WTC11 (cell line): ENCODE measurements around the gene MARK3.

ENCODE experiments used
- AR ChIP-seq: fragments of 250-450 bp; sonication (Bioruptor Pico); IDR thresholded peaks from 2 replicates; pipeline ENCODE4 v1.9.0; 2021; ENCODE audit warnings: mild to moderate bottlenecking
- ATF3 ChIP-seq: sonication (generic); formaldehyde crosslinking; conservative IDR thresholded peaks from 2 replicates; pipeline ENCODE4 v1.8.1; 2022; ENCODE audit warnings: mild to moderate bottlenecking, missing genetic modification reagents
- CREM ChIP-seq: sonication (generic); formaldehyde crosslinking; IDR thresholded peaks from 2 replicates; pipeline ENCODE4 v1.8.1; 2022; ENCODE audit warnings: mild to moderate bottlenecking, missing genetic modification reagents, moderate library complexity
- CTCF ChIP-seq: fragments of 200-600 bp; IDR thresholded peaks from 2 replicates; pipeline ENCODE4 v1.8.0; 2022; ENCODE audit warnings: antibody characterized with exemption
- GTF2I ChIP-seq: fragments of 250-450 bp; sonication (Bioruptor Pico); conservative IDR thresholded peaks from 2 replicates; pipeline ENCODE4 v1.4.0; 2021; ENCODE audit warnings: mild to moderate bottlenecking
- MXD4 ChIP-seq: fragments of 250-450 bp; sonication (Bioruptor Pico); IDR thresholded peaks from 2 replicates; pipeline ENCODE4 v1.8.0; 2021; ENCODE audit warnings: mild to moderate bottlenecking, moderate library complexity, borderline replicate concordance
- NR3C1 ChIP-seq: sonication (generic); formaldehyde crosslinking; conservative IDR thresholded peaks from 2 replicates; pipeline ENCODE4 v1.8.1; 2023; ENCODE audit warnings: low read depth, mild to moderate bottlenecking, missing genetic modification reagents
- RELA ChIP-seq: sonication (generic); formaldehyde crosslinking; IDR thresholded peaks from 2 replicates; pipeline ENCODE4 v1.8.1; 2022; ENCODE audit warnings: missing genetic modification reagents, mild to moderate bottlenecking, borderline replicate concordance
- ZBTB43 ChIP-seq: sonication (generic); formaldehyde crosslinking; IDR thresholded peaks from 2 replicates; pipeline ENCODE4 v1.8.1; 2023; ENCODE audit warnings: mild to moderate bottlenecking, missing genetic modification reagents
- ZMAT4 ChIP-seq: fragments of 250-450 bp; sonication (Bioruptor Pico); IDR thresholded peaks from 2 replicates; pipeline ENCODE4 v1.9.0; 2021; ENCODE audit warnings: mild to moderate bottlenecking
- TF ChIP-seq, protein P1 (sequence below): sonication (generic); formaldehyde crosslinking; IDR thresholded peaks from 2 replicates; pipeline ENCODE4 v1.8.0; 2022; ENCODE audit warnings: missing genetic modification reagents

GRCh38 chr14:103530390-103530789, 145.2 kb downstream of the MARK3 start:
- TF ChIP-seq RELA (no peak), CTCF (no peak), MXD4 (no peak), GTF2I (CRISPR knock-in tag) (no peak), ZBTB43 (no peak), ATF3 (CRISPR knock-in tag) (no peak), ZMAT4 (CRISPR knock-in tag) (no peak), CREM (CRISPR knock-in tag) (peak; percentile 57; the same call in 1 of the 2 replicates), NR3C1 (no peak), AR (no peak)
- TF ChIP-seq, protein P1, sequence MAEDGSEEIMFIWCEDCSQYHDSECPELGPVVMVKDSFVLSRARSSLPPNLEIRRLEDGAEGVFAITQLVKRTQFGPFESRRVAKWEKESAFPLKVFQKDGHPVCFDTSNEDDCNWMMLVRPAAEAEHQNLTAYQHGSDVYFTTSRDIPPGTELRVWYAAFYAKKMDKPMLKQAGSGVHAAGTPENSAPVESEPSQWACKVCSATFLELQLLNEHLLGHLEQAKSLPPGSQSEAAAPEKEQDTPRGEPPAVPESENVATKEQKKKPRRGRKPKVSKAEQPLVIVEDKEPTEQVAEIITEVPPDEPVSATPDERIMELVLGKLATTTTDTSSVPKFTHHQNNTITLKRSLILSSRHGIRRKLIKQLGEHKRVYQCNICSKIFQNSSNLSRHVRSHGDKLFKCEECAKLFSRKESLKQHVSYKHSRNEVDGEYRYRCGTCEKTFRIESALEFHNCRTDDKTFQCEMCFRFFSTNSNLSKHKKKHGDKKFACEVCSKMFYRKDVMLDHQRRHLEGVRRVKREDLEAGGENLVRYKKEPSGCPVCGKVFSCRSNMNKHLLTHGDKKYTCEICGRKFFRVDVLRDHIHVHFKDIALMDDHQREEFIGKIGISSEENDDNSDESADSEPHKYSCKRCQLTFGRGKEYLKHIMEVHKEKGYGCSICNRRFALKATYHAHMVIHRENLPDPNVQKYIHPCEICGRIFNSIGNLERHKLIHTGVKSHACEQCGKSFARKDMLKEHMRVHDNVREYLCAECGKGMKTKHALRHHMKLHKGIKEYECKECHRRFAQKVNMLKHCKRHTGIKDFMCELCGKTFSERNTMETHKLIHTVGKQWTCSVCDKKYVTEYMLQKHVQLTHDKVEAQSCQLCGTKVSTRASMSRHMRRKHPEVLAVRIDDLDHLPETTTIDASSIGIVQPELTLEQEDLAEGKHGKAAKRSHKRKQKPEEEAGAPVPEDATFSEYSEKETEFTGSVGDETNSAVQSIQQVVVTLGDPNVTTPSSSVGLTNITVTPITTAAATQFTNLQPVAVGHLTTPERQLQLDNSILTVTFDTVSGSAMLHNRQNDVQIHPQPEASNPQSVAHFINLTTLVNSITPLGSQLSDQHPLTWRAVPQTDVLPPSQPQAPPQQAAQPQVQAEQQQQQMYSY (CRISPR knock-in tag) = no peak
